Stimulated activated effector memory CD8-positive, alpha-beta T cell treated with anti-CD3 and anti-CD28 coated beads, Interleukin-12 subunit alpha, Interleukin-12 subunit beta, amount 100 ng/mL, for 72 hours (primary cell): ENCODE results near the gene HPCAL1.
"Not testable (repeated sequence)": the region's sequence is repeated elsewhere in the genome, so short reads cannot be mapped to it uniquely, and the experiment has no call there.

Experiments
- ATAC-seq: fragments of 150-1000 bp; cut with Tn5 transposase; 2 replicates; pipeline ENCODE4 v1.10.0; 2021
- DNase-seq, 2 donors: peaks; one replicate each; pipeline ENCODE4 v3.0.0; 2021 to 2022; ENCODE audit warnings: low spot score in 2 of 2
- H3K27ac Mint-ChIP-seq: one replicate; pipeline ENCODE4 v1.8.0; 2022; ENCODE audit warnings: mild to moderate bottlenecking, mixed read lengths
- H3K36me3 Mint-ChIP-seq: one replicate; pipeline ENCODE4 v1.8.0; 2022; ENCODE audit warnings: mild to moderate bottlenecking, mixed read lengths
- H3K4me1 Mint-ChIP-seq: one replicate; pipeline ENCODE4 v1.8.0; 2022; ENCODE audit warnings: mixed read lengths
- H3K4me3 Mint-ChIP-seq: one replicate; pipeline ENCODE4 v1.8.0; 2022; ENCODE audit warnings: mild to moderate bottlenecking, mixed read lengths
- H3K9me3 Mint-ChIP-seq: one replicate; pipeline ENCODE4 v1.8.0; 2022; ENCODE audit warnings: mixed read lengths

The HPCAL1 gene

DNA sequence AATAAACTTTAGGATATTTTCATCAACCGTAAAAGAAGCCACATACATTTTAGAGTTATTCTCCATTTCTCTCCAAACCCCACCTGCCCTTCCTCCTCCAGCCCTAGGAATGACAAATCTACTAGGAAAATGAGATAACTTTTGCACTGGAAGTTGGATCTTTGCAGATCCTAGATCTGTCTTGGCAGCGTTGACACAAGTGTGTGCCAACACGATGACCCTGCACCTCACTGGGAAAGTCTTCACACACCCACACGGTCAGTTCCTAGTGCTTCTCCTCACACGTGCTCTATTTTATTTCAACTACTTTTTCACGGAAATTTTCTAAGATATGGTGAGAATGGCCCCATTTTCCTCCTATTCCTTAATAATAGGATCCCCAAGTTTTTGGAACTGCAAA is 14.1 kb upstream of the HPCAL1 start:
- Mint-ChIP-seq H3K27ac (no peak overlapping the region), H3K4me3 (no peak overlapping the region), H3K9me3 (no peaks in the 10 kb centered on the region), H3K36me3 (no peaks in the 10 kb centered on the region), H3K4me1 (peaks cover 14% of the 10 kb centered on the region)
- no peak for ATAC-seq
- DNase-seq = no peak

DNA sequence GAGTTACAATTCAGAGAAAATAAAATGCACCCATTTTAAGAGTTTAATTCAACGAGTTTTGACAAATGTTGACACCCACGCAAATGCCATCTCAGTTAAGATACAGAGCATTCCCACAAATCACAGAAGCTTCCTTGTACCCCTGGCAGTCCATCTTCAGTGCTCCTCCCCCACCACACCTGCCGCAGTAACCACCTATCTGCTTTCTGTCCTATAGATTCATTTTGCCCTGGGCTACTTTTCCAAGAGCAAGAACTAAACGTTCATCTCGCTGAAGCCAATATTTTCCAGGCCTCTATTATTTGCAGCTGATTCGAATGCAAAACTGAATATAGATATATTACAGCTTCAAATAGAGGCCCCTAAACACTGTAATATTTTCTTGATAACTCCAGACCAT is 13.4 kb upstream of the HPCAL1 start:
- DNase-seq (no peak), ATAC-seq (no peak)
- Mint-ChIP-seq H3K4me1 (peaks cover 11% of the 10 kb centered on the region), H3K9me3 (peaks cover 3% of the 10 kb centered on the region), H3K27ac (no peak overlapping the region), H3K4me3 (no peak overlapping the region), H3K36me3 (no peaks in the 10 kb centered on the region)

GRCh38 chr2:10289891-10290290 is 12.8 kb upstream of the HPCAL1 start:
- peaks cover 3% of the 10 kb centered on the region for H3K9me3 Mint-ChIP-seq
- peaks cover 10% of the 10 kb centered on the region for H3K4me1 Mint-ChIP-seq
- ATAC-seq (peak; percentile 34), DNase-seq (no peak)
- H3K27ac Mint-ChIP-seq = peak overlapping the region; percentile 49
- H3K4me3 Mint-ChIP-seq = no peak overlapping the region
- no peaks in the 10 kb centered on the region for H3K36me3 Mint-ChIP-seq

DNA sequence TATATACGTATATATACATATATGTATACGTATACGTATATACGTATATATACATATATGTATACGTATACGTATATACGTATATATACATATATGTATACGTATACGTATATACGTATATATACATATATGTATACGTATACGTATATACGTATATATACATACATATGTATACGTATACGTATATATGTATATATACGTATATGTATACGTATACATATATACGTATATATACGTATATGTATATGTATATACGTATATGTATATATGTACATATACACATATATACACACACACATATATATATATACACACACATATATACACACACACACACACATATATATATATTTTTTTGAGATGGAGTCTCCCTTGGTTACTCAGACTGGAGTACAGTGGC is 11.3 kb upstream of the HPCAL1 start:
- not testable (repeated sequence) for H3K36me3 Mint-ChIP-seq, H3K27ac Mint-ChIP-seq, H3K9me3 Mint-ChIP-seq, H3K4me1 Mint-ChIP-seq, DNase-seq, H3K4me3 Mint-ChIP-seq, ATAC-seq

DNA sequence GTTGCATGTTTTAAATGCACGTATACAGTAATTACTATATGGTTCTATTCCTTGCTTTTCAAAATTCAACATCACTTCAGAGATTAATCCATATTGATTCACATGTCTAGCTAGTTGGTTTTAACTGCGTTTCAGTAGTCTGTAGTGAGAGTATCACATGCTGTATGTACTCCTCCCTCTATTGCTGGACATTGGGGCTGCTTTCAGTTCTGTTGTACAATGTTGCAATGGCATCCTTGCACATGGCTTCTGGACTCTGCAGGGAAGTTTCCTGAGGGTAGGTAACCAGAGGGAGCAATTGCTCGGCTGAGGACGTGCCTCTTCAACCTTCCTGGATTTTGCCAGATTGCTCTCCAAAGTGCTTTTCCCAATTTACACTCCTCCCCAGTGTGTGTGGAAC is 10.7 kb upstream of the HPCAL1 start:
- no peak overlapping the region for H3K4me3 Mint-ChIP-seq
- no peak overlapping the region for H3K27ac Mint-ChIP-seq
- no peaks in the 10 kb centered on the region for H3K36me3 Mint-ChIP-seq
- DNase-seq (no peak), ATAC-seq (no peak)
- H3K9me3 Mint-ChIP-seq = peaks cover 3% of the 10 kb centered on the region
- peaks cover 2% of the 10 kb centered on the region for H3K4me1 Mint-ChIP-seq

- ATAC-seq = no peak
Observed at GRCh38 chr2:10293603-10294002, 9.1 kb upstream of the HPCAL1 start.

GRCh38 chr2:10294077-10294476 is 8.6 kb upstream of the HPCAL1 start:
- ATAC-seq = no peak
- Mint-ChIP-seq H3K36me3 (no peaks in the 10 kb centered on the region), H3K9me3 (peaks cover 3% of the 10 kb centered on the region)

More at GRCh38 chr2:10293603-10294002, 9.1 kb upstream of the HPCAL1 start:
- Mint-ChIP-seq H3K4me1 (peaks cover 17% of the 10 kb centered on the region), H3K36me3 (no peaks in the 10 kb centered on the region), H3K9me3 (peaks cover 3% of the 10 kb centered on the region), H3K4me3 (no peak overlapping the region), H3K27ac (no peak overlapping the region)
- DNase-seq = no peak

GRCh38 chr2:10295649-10296048 is 7.1 kb upstream of the HPCAL1 start:
- not testable (repeated sequence) for H3K36me3 Mint-ChIP-seq, H3K27ac Mint-ChIP-seq, H3K9me3 Mint-ChIP-seq, DNase-seq, H3K4me3 Mint-ChIP-seq, ATAC-seq
- peaks cover 26% of the 10 kb centered on the region for H3K4me1 Mint-ChIP-seq

More at GRCh38 chr2:10294077-10294476, 8.6 kb upstream of the HPCAL1 start:
- Mint-ChIP-seq H3K27ac (no peak overlapping the region), H3K4me1 (peaks cover 22% of the 10 kb centered on the region), H3K4me3 (no peak overlapping the region)
- no peak for DNase-seq

- DNase-seq = no peak
- H3K36me3 Mint-ChIP-seq = no peaks in the 10 kb centered on the region
- peaks cover 31% of the 10 kb centered on the region for H3K4me1 Mint-ChIP-seq
- ATAC-seq = no peak
- no peak overlapping the region for H3K4me3 Mint-ChIP-seq
- H3K27ac Mint-ChIP-seq = no peak overlapping the region
- H3K9me3 Mint-ChIP-seq = peaks cover 3% of the 10 kb centered on the region
Observed at GRCh38 chr2:10296142-10296541, 6.6 kb upstream of the HPCAL1 start.

- peak overlapping the region; percentile 74 for H3K27ac Mint-ChIP-seq
- no peaks in the 10 kb centered on the region for H3K36me3 Mint-ChIP-seq
- no peak for DNase-seq
- peaks cover 39% of the 10 kb centered on the region for H3K4me1 Mint-ChIP-seq
- ATAC-seq = no peak
- peak overlapping the region; percentile 40 for H3K4me3 Mint-ChIP-seq
- peaks cover 3% of the 10 kb centered on the region for H3K9me3 Mint-ChIP-seq
Observed at GRCh38 chr2:10297191-10297830, 5.4 kb upstream of the HPCAL1 start.

DNA sequence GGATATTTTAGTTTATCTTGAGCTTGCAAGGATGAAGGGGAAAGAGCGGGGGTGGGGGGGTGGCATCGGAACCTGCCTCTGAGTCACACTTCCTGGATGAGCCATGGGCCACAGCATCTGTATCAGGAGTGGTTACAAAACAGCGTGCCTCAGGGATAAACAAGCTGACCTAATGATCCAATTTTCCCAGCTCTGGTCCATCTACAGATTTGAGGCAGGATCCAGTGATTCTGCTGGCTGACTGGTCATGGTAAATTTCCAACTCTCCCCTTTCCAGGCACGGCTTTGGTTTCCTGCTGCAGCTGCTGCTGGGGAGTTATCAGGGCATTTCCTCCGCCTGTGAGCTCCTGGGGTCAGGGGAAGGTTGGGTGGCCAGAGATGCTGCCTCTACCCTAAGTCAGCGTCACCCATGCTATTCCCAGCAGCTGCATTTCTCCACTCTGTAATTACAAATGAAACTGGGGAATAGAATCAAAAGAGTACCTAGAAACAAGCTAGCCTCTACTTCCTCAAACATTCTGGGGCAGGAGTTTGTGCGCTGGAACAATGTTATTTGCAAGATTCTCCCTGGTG is 4.7 kb upstream of the HPCAL1 start:
- Mint-ChIP-seq H3K27ac (peak overlapping the region; percentile 74), H3K4me1 (peaks cover 40% of the 10 kb centered on the region), H3K4me3 (peak overlapping the region; percentile 40), H3K9me3 (peaks cover 3% of the 10 kb centered on the region), H3K36me3 (no peaks in the 10 kb centered on the region)
- DNase-seq (no peak), ATAC-seq (peak; percentile 52)

DNA sequence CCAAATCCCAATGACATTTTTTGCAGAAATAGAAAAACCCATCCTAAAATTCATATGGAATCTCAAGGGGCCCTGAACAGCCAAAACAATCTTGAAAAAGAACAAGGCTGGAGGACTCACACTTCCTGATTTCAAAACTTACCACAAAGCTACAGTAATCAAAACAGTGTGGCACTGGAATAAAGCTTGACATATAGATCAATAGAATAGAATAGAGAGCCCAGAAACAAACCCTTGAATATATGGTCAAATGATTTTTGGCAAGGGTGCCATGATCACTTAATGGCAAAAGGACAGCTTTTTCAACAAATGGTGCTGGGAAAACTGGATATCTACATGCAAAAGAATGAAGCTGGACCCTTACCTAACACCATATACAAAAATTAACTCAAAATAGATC is 3.9 kb upstream of the HPCAL1 start:
- Mint-ChIP-seq H3K27ac (peak overlapping the region; percentile 74), H3K4me1 (peaks cover 44% of the 10 kb centered on the region)
- ATAC-seq, H3K4me3 Mint-ChIP-seq, H3K9me3 Mint-ChIP-seq, H3K36me3 Mint-ChIP-seq, DNase-seq: not testable (repeated sequence)

GRCh38 chr2:10300328-10300920 is 2.3 kb upstream of the HPCAL1 start:
- Mint-ChIP-seq H3K4me1 (peaks cover 54% of the 10 kb centered on the region), H3K9me3 (no peaks in the 10 kb centered on the region), H3K27ac (no peak overlapping the region), H3K4me3 (peak overlapping the region; percentile 92), H3K36me3 (peaks cover 5% of the 10 kb centered on the region)
- DNase-seq = no peak
- ATAC-seq = no peak

GRCh38 chr2:10300997-10301940 is 1.4 kb upstream of the HPCAL1 start:
- H3K9me3 Mint-ChIP-seq = no peaks in the 10 kb centered on the region
- peaks cover 63% of the 10 kb centered on the region for H3K4me1 Mint-ChIP-seq
- peak overlapping the region; percentile 92 for H3K4me3 Mint-ChIP-seq
- H3K27ac Mint-ChIP-seq = no peak overlapping the region
- ATAC-seq (no peak), DNase-seq (no peak)
- H3K36me3 Mint-ChIP-seq = peaks cover 6% of the 10 kb centered on the region

- H3K9me3 Mint-ChIP-seq = no peaks in the 10 kb centered on the region
- no peak for DNase-seq
- no peak overlapping the region for H3K27ac Mint-ChIP-seq
- H3K36me3 Mint-ChIP-seq = peaks cover 6% of the 10 kb centered on the region
- H3K4me3 Mint-ChIP-seq = peak overlapping the region; percentile 92
- no peak for ATAC-seq
- peaks cover 68% of the 10 kb centered on the region for H3K4me1 Mint-ChIP-seq
Observed at GRCh38 chr2:10301941-10302478, 694 bp upstream of the HPCAL1 start.
